Neutrophil (primary cell): ENCODE measurements around the gene DSCAML1.
"Not testable (repeated sequence)": the region's sequence is repeated elsewhere in the genome, so short reads cannot be mapped to it uniquely, and the experiment has no call there.

ENCODE experiments used
- H3K27ac ChIP-seq: fragments of 200-600 bp; sonication (generic); 2 replicates; pipeline ENCODE4 v1.5.1; 2016; ENCODE audit warnings: mild to moderate bottlenecking, moderate library complexity
- H3K27me3 ChIP-seq: fragments of 200-600 bp; sonication (generic); 2 replicates; pipeline ENCODE4 v1.6.0; 2016; ENCODE audit warnings: mild to moderate bottlenecking
- H3K36me3 ChIP-seq: fragments of 200-600 bp; sonication (generic); 2 replicates; pipeline ENCODE4 v1.5.1; 2017
- H3K4me1 ChIP-seq, 2 experiments: fragments of 200-600 bp in 1 of 2; sonication (generic) in 1 of 2; 1 replicate in 1 of 2; 2 replicates in 1 of 2; pipeline versions ENCODE4 v1.5.1 to v1.6.1; 2013 to 2016; ENCODE audit warnings: low read depth in 1 of 2, low read length in 1 of 2, mild to moderate bottlenecking in 1 of 2, moderate library complexity in 1 of 2; ENCODE audit not compliant: control insufficient read depth in 1 of 2, insufficient read depth in 1 of 2
- H3K4me3 ChIP-seq, 2 experiments: fragments of 200-600 bp in 1 of 2; sonication (generic) in 1 of 2; 1 replicate in 1 of 2; 2 replicates in 1 of 2; pipeline ENCODE4 v1.5.1; 2013 to 2016; ENCODE audit warnings: low read depth in 1 of 2, low read length in 1 of 2, mild to moderate bottlenecking in 1 of 2, moderate library complexity in 1 of 2
- H3K9me3 ChIP-seq: fragments of 200-600 bp; sonication (generic); 2 replicates; pipeline ENCODE4 v1.5.1; 2016
- CTCF ChIP-seq: fragments of 200-600 bp; sonication (generic); IDR thresholded peaks from 2 replicates; pipeline ENCODE4 v1.5.1; 2016; ENCODE audit warnings: antibody characterized with exemption

DSCAML1 gene

GRCh38 chr11:117816846-117817367 is 19.9 kb upstream of the DSCAML1 start:
- Histone ChIP-seq H3K36me3 (no peaks in the 10 kb centered on the region), H3K4me1 (peaks cover 24 to 29% of the 10 kb centered on the region in 2 experiments), H3K27me3 (no peaks in the 10 kb centered on the region), H3K4me3 (no peak overlapping the region), H3K27ac (no peak overlapping the region), H3K9me3 (no peaks in the 10 kb centered on the region)
- no peak for TF ChIP-seq CTCF

- H3K36me3 ChIP-seq, result no peaks in the 10 kb centered on the region
- no peak for TF ChIP-seq CTCF
- H3K9me3 ChIP-seq, result no peaks in the 10 kb centered on the region
- H3K27me3 ChIP-seq, result no peaks in the 10 kb centered on the region
- no peak overlapping the region for H3K4me3 ChIP-seq
- H3K4me1 ChIP-seq, result peaks cover 24 to 29% of the 10 kb centered on the region in 2 experiments
- H3K27ac ChIP-seq, result peak overlapping the region; percentile 73
Observed at GRCh38 chr11:117816151-117816741, 19.2 kb upstream of the DSCAML1 start.

- Histone ChIP-seq H3K36me3 (no peaks in the 10 kb centered on the region), H3K4me3 (no peak overlapping the region), H3K9me3 (no peaks in the 10 kb centered on the region), H3K27ac (peak overlapping the region; percentile 73), H3K4me1 (peaks cover 24 to 29% of the 10 kb centered on the region in 2 experiments), H3K27me3 (peaks cover 2% of the 10 kb centered on the region)
- TF ChIP-seq CTCF, result no peak
Observed at GRCh38 chr11:117815262-117815803, 18.3 kb upstream of the DSCAML1 start.

GRCh38 chr11:117814766-117815261 is 17.8 kb upstream of the DSCAML1 start:
- Histone ChIP-seq H3K36me3 (no peaks in the 10 kb centered on the region), H3K27me3 (peaks cover 8% of the 10 kb centered on the region), H3K9me3 (no peaks in the 10 kb centered on the region), H3K4me1 (peaks cover 24 to 29% of the 10 kb centered on the region in 2 experiments), H3K27ac (peak overlapping the region; percentile 73), H3K4me3 (no peak overlapping the region)
- TF ChIP-seq CTCF, result no peak

GRCh38 chr11:117814204-117814765 is 17.3 kb upstream of the DSCAML1 start:
- Histone ChIP-seq H3K4me3 (no peak overlapping the region), H3K27me3 (peaks cover 13% of the 10 kb centered on the region), H3K36me3 (no peaks in the 10 kb centered on the region), H3K4me1 (peaks cover 24 to 29% of the 10 kb centered on the region in 2 experiments), H3K27ac (no peak overlapping the region), H3K9me3 (no peaks in the 10 kb centered on the region)
- TF ChIP-seq CTCF, result no peak

GRCh38 chr11:117810056-117810451 is 13.0 kb upstream of the DSCAML1 start:
- not testable (repeated sequence) for H3K36me3 ChIP-seq, H3K27ac ChIP-seq, H3K4me1 ChIP-seq, H3K9me3 ChIP-seq, H3K4me3 ChIP-seq
- H3K27me3 ChIP-seq, result peaks cover 44% of the 10 kb centered on the region
